ENCODE measurements around the gene GAL3ST1.
A peak's percentile ranks its signal among the peaks of the same experiment; 100 is the strongest.
"Not testable (repeated sequence)": the region's sequence is repeated elsewhere in the genome, so short reads cannot be mapped to it uniquely, and the experiment has no call there.

Gene GAL3ST1

GRCh38 chr22:30574095-30574981 lies at the start of gene GAL3ST1:
TSS of gene GAL3ST1 (minus strand) at chr22:30574665. CDS start at chr22:30557392, 17,273 bp downstream.
- DNase-seq = no peak

GRCh38 chr22:30619909-30620308 lies 45.4 kb upstream of the GAL3ST1 start:
- not testable (repeated sequence) for DNase-seq

GRCh38 chr22:30617819-30618218 lies 43.4 kb upstream of the GAL3ST1 start:
- DNase-seq = no peak

GRCh38 chr22:30615543-30615954 lies 41.1 kb upstream of the GAL3ST1 start:
- peak; percentile 63 for DNase-seq

GRCh38 chr22:30614879-30615278 lies 40.4 kb upstream of the GAL3ST1 start:
- DNase-seq = no peak

GRCh38 chr22:30614268-30614667 lies 39.8 kb upstream of the GAL3ST1 start:
- DNase-seq = no peak

- no peak for DNase-seq
These were observed 38.3 kb upstream of the GAL3ST1 start for GRCh38 chr22:30612789-30613188.

- no peak for DNase-seq
These were observed 36.7 kb upstream of the GAL3ST1 start for GRCh38 chr22:30611197-30611596.

- DNase-seq = peak; percentile 93
These were observed 35.8 kb upstream of the GAL3ST1 start for GRCh38 chr22:30610299-30610698.

- peak; percentile 97 for DNase-seq
These were observed 35.1 kb upstream of the GAL3ST1 start for GRCh38 chr22:30609260-30610185.

GRCh38 chr22:30607939-30608338 lies 33.5 kb upstream of the GAL3ST1 start:
- DNase-seq = no peak

GRCh38 chr22:30607300-30607930 lies 33.0 kb upstream of the GAL3ST1 start:
- DNase-seq = no peak

- DNase-seq = peak; percentile 85
These were observed 32.2 kb upstream of the GAL3ST1 start, which contains the start of gene TCN2 for GRCh38 chr22:30606455-30607299. TSS of gene TCN2 (plus strand) at chr22:30607174. CDS start at chr22:30607332, 158 bp downstream.

- DNase-seq = peak; percentile 73
These were observed 31.1 kb upstream of the GAL3ST1 start for GRCh38 chr22:30605449-30606110.

- no peak for DNase-seq
These were observed 30.3 kb upstream of the GAL3ST1 start for GRCh38 chr22:30604723-30605122.

GRCh38 chr22:30603801-30604200 lies 29.3 kb upstream of the GAL3ST1 start:
- no peak for DNase-seq

GRCh38 chr22:30602049-30602448 lies 27.6 kb upstream of the GAL3ST1 start:
- no peak for DNase-seq

GRCh38 chr22:30601464-30601863 lies 27.0 kb upstream of the GAL3ST1 start:
- DNase-seq = no peak

- DNase-seq = peak; percentile 31
These were observed 26.5 kb upstream of the GAL3ST1 start for GRCh38 chr22:30600921-30601320.

GRCh38 chr22:30598986-30599385 lies 24.5 kb upstream of the GAL3ST1 start:
- no peak for DNase-seq

GRCh38 chr22:30596886-30597285 lies 22.4 kb upstream of the GAL3ST1 start:
- DNase-seq = no peak

Data from suppressor macrophage treated with lipopolysaccharide for 4 hours (primary cell).